ENCODE data around the gene SLC6A11. TPM values are rescaled to one million over a fixed set of nuclear protein-coding genes. Genes with fewer than 3 reads are reported as not detected.

The SLC6A11 gene
- total RNA-seq, 2 experiments from 2014 or later, result not detected

GRCh38 chr3:10912786-10913185 lies 96.8 kb downstream of the SLC6A11 start:
- ChIA-PET POLR2A (no interaction called here), CTCF (no interaction called here)
- H3K9me3 Mint-ChIP-seq (ENCODE audit: insufficient read depth), result peaks cover 5% of the 10 kb centered on the region
- H3K27ac Mint-ChIP-seq, result no peak overlapping the region
- no peaks in the 10 kb centered on the region for H3K36me3 Mint-ChIP-seq (ENCODE audit: low read depth)
- no peak overlapping the region for H3K4me3 Mint-ChIP-seq
- ATAC-seq (no peak), DNase-seq (no peak)
- H3K27me3 Mint-ChIP-seq (ENCODE audit: low read depth), result no peaks in the 10 kb centered on the region
- H3K4me1 Mint-ChIP-seq (ENCODE audit: low read depth), result no peaks in the 10 kb centered on the region

DNA sequence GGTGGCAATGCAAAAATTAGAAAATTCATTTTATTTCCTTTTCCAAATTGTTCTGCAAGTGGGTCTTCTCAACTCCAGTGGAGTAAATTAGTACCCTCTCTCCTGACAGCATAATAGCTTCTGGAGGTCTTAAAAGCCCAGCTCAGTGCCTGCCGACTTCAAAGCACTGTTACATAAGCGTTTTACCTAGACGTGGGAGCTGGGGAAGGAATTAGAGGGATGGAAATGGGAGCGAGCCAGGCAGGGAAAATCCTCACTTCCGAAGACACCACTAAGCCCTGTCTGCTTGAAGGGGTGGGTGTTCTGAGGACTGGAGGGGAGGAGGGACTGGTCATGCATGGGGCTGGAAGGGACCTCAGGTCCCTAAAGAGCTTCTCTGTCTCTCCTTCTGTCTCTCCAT lies 99.3 kb downstream of the SLC6A11 start:
- no peaks in the 10 kb centered on the region for H3K36me3 Mint-ChIP-seq (ENCODE audit: low read depth)
- no peak overlapping the region for H3K27ac Mint-ChIP-seq
- DNase-seq (no peak), ATAC-seq (no peak)
- H3K9me3 Mint-ChIP-seq (ENCODE audit: insufficient read depth), result no peaks in the 10 kb centered on the region
- no peaks in the 10 kb centered on the region for H3K4me1 Mint-ChIP-seq (ENCODE audit: low read depth)
- CTCF ChIA-PET, result no interaction called here
- POLR2A ChIA-PET, result no interaction called here
- no peaks in the 10 kb centered on the region for H3K27me3 Mint-ChIP-seq (ENCODE audit: low read depth)
- no peak overlapping the region for H3K4me3 Mint-ChIP-seq

GRCh38 chr3:10917176-10917575 lies 101.1 kb downstream of the SLC6A11 start:
- Mint-ChIP-seq H3K27ac (no peak overlapping the region), H3K36me3 (ENCODE audit: low read depth) (no peaks in the 10 kb centered on the region), H3K4me3 (no peak overlapping the region), H3K4me1 (ENCODE audit: low read depth) (no peaks in the 10 kb centered on the region), H3K27me3 (ENCODE audit: low read depth) (no peaks in the 10 kb centered on the region), H3K9me3 (ENCODE audit: insufficient read depth) (no peaks in the 10 kb centered on the region)
- ChIA-PET CTCF (no interaction called here), POLR2A (no interaction called here)
- no peak for DNase-seq
- no peak for ATAC-seq

- DNase-seq, result no peak
- H3K27ac Mint-ChIP-seq, result no peak overlapping the region
- H3K27me3 Mint-ChIP-seq (ENCODE audit: low read depth), result peaks cover 4% of the 10 kb centered on the region
Observed at GRCh38 chr3:10918011-10918410, 102.0 kb downstream of the SLC6A11 start.

DNA sequence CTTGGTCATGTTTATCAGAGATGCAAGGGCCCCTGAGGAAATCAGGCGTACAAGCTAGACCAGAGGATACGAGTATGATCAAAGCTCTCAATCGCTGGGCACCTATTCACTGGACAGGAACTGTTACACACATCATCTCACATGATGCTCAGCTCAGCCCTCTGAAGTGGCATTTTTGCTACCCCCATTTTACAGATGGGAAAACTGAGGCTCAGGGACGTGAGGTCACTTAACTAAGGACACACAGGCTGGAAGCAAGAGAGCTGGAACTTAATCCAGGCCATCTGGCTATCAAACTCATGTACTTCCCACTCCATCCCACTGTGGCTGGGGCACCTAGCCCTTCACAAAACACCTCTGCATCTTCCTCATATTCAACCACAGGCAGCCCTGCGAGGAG lies 103.6 kb downstream of the SLC6A11 start:
- ATAC-seq (no peak), DNase-seq (no peak)
- POLR2A ChIA-PET, result no interaction called here
- Mint-ChIP-seq H3K27ac (no peak overlapping the region), H3K4me3 (no peak overlapping the region), H3K36me3 (ENCODE audit: low read depth) (no peaks in the 10 kb centered on the region), H3K27me3 (ENCODE audit: low read depth) (peaks cover 12% of the 10 kb centered on the region), H3K9me3 (ENCODE audit: insufficient read depth) (no peaks in the 10 kb centered on the region), H3K4me1 (ENCODE audit: low read depth) (peaks cover 5% of the 10 kb centered on the region)
- CTCF ChIA-PET, result no interaction called here

More at GRCh38 chr3:10918011-10918410, 102.0 kb downstream of the SLC6A11 start:
- Mint-ChIP-seq H3K36me3 (ENCODE audit: low read depth) (no peaks in the 10 kb centered on the region), H3K4me3 (no peak overlapping the region), H3K9me3 (ENCODE audit: insufficient read depth) (no peaks in the 10 kb centered on the region), H3K4me1 (ENCODE audit: low read depth) (no peaks in the 10 kb centered on the region)
- ChIA-PET CTCF (no interaction called here), POLR2A (no interaction called here)
- ATAC-seq, result no peak

GRCh38 chr3:10925436-10926255 lies 109.6 kb downstream of the SLC6A11 start:
- ATAC-seq, result no peak
- no peak for DNase-seq
- Mint-ChIP-seq H3K27me3 (ENCODE audit: low read depth) (peaks cover 12% of the 10 kb centered on the region), H3K9me3 (ENCODE audit: insufficient read depth) (no peaks in the 10 kb centered on the region), H3K36me3 (ENCODE audit: low read depth) (no peaks in the 10 kb centered on the region), H3K27ac (no peak overlapping the region), H3K4me3 (no peak overlapping the region), H3K4me1 (ENCODE audit: low read depth) (peaks cover 5% of the 10 kb centered on the region)
- ChIA-PET CTCF (no interaction called here), POLR2A (no interaction called here)

DNA sequence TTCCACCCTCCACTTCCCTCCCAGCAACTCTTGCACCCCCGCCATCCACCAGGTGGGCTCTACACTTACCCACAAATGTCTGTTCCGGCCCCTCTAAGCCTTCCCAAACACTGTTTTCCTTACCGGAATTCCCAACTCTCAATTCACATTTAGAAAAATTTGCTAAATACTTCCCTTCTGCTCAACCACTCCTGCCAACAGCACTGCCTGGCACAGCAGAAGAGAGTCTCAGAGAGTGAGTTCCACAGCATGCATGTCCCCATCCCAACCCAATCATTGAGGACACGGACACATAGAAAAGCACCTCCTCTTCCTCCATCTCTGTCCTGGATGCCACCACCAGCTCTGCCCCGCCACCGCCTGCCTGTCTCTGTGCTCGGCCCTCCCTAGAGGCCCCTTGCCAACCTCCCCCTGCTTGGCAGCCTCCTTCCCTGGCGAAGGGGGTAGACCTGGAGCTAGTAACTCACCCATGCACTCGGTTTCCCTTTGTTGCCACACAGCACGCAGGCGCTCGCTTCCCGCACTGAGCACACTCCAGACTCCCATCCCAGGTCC lies 110.3 kb downstream of the SLC6A11 start:
- peaks cover 12% of the 10 kb centered on the region for H3K27me3 Mint-ChIP-seq (ENCODE audit: low read depth)

GRCh38 chr3:10926811-10927521 lies 110.9 kb downstream of the SLC6A11 start:
- CTCF ChIA-PET, result no interaction called here

More for the DNA sequence above, 110.3 kb downstream of the SLC6A11 start:
- no peaks in the 10 kb centered on the region for H3K36me3 Mint-ChIP-seq (ENCODE audit: low read depth)
- no peak overlapping the region for H3K4me3 Mint-ChIP-seq
- no peak overlapping the region for H3K27ac Mint-ChIP-seq
- ChIA-PET CTCF (no interaction called here), POLR2A (no interaction called here)
- H3K4me1 Mint-ChIP-seq (ENCODE audit: low read depth), result peaks cover 5% of the 10 kb centered on the region
- ATAC-seq (no peak), DNase-seq (no peak)
- no peaks in the 10 kb centered on the region for H3K9me3 Mint-ChIP-seq (ENCODE audit: insufficient read depth)

GRCh38 chr3:10927551-10927950 lies 111.5 kb downstream of the SLC6A11 start:
- DNase-seq (no peak), ATAC-seq (no peak)
- H3K27ac Mint-ChIP-seq, result no peak overlapping the region
- POLR2A ChIA-PET, result no interaction called here
- H3K4me1 Mint-ChIP-seq (ENCODE audit: low read depth), result peaks cover 5% of the 10 kb centered on the region
- H3K9me3 Mint-ChIP-seq (ENCODE audit: insufficient read depth), result no peaks in the 10 kb centered on the region
- H3K27me3 Mint-ChIP-seq (ENCODE audit: low read depth), result peaks cover 9% of the 10 kb centered on the region
- H3K36me3 Mint-ChIP-seq (ENCODE audit: low read depth), result no peaks in the 10 kb centered on the region
- no peak overlapping the region for H3K4me3 Mint-ChIP-seq
- CTCF ChIA-PET, result no interaction called here

More at GRCh38 chr3:10926811-10927521, 110.9 kb downstream of the SLC6A11 start:
- H3K27ac Mint-ChIP-seq, result no peak overlapping the region
- no peaks in the 10 kb centered on the region for H3K9me3 Mint-ChIP-seq (ENCODE audit: insufficient read depth)
- no peaks in the 10 kb centered on the region for H3K36me3 Mint-ChIP-seq (ENCODE audit: low read depth)
- H3K4me1 Mint-ChIP-seq (ENCODE audit: low read depth), result peaks cover 5% of the 10 kb centered on the region
- POLR2A ChIA-PET, result no interaction called here
- peaks cover 12% of the 10 kb centered on the region for H3K27me3 Mint-ChIP-seq (ENCODE audit: low read depth)
- ATAC-seq (no peak), DNase-seq (no peak)
- H3K4me3 Mint-ChIP-seq, result no peak overlapping the region

- CTCF ChIA-PET, result no interaction called here
- POLR2A ChIA-PET, result no interaction called here
- H3K36me3 Mint-ChIP-seq (ENCODE audit: low read depth), result no peaks in the 10 kb centered on the region
Observed at GRCh38 chr3:10928407-10928960, 112.5 kb downstream of the SLC6A11 start.

GRCh38 chr3:10928961-10929471 lies 113.0 kb downstream of the SLC6A11 start:
- H3K4me1 Mint-ChIP-seq (ENCODE audit: low read depth), result no peaks in the 10 kb centered on the region
- no peaks in the 10 kb centered on the region for H3K27me3 Mint-ChIP-seq (ENCODE audit: low read depth)
- no peak for DNase-seq
- no peak overlapping the region for H3K4me3 Mint-ChIP-seq
- no peak overlapping the region for H3K27ac Mint-ChIP-seq
- ChIA-PET CTCF (no interaction called here), POLR2A (no interaction called here)
- H3K36me3 Mint-ChIP-seq (ENCODE audit: low read depth), result no peaks in the 10 kb centered on the region
- no peak for ATAC-seq
- no peaks in the 10 kb centered on the region for H3K9me3 Mint-ChIP-seq (ENCODE audit: insufficient read depth)

More at GRCh38 chr3:10928407-10928960, 112.5 kb downstream of the SLC6A11 start:
- Mint-ChIP-seq H3K27me3 (ENCODE audit: low read depth) (peaks cover 5% of the 10 kb centered on the region), H3K27ac (no peak overlapping the region), H3K4me3 (no peak overlapping the region), H3K9me3 (ENCODE audit: insufficient read depth) (no peaks in the 10 kb centered on the region), H3K4me1 (ENCODE audit: low read depth) (peaks cover 5% of the 10 kb centered on the region)
- ATAC-seq, result no peak
- DNase-seq, result no peak

All from activated CD8-positive, alpha-beta T cell treated with anti-CD3 and anti-CD28 coated beads, Interleukin-2, amount 10 ng/mL, durations not matched to agents 7 days and 5 days (primary cell).